Measurements from ENCODE around the gene RTCA. TPM values are rescaled to one million over a fixed set of nuclear protein-coding genes. Genes with fewer than 3 reads are reported as not detected.

The RTCA gene
- total RNA-seq, 1 donor from 2014 or later = 69.7 TPM

DNA sequence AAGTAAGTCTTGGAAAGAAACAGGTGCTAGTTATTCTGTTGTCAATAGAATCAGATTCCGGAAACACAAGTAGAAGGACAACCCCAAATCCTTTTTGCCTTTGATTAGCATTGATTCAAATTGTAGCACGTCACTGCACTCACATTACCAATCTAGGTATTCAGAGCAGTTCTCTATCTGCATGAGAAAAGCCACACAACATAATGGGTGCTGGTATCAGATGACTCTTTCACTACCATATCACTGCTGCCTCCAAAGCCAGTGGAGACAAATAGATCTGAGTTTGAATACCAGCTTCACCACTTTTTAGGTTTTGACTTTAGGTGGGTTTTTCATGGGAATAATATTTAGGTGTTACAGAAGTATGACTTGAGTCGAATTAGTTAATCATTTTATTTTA, 38.9 kb downstream of the RTCA start:
- Histone ChIP-seq H4K20me1 (ENCODE audit: low read depth) (no peaks in the 10 kb centered on the region), H3K36me3 (peaks cover 4% of the 10 kb centered on the region), H3K4me2 (peak overlapping the region; percentile 22), H3K27me3 (no peaks in the 10 kb centered on the region), H3K4me1 (peaks cover 30% of the 10 kb centered on the region), H3K4me3 (no peak overlapping the region), H3F3A (ENCODE audit: low read depth) (peaks cover 24% of the 10 kb centered on the region), H3K9ac (no peak overlapping the region), H3K27ac (no peak overlapping the region), H2AFZ (replicated peaks) (peak overlapping the region; percentile 72), H3K9me3 (ENCODE audit: low read depth) (no peaks in the 10 kb centered on the region), H3K79me2 (ENCODE audit: low read depth) (no peaks in the 10 kb centered on the region)
- Mint-ChIP-seq H3K9me3 (peaks cover 2% of the 10 kb centered on the region), H3K4me1 (no peaks in the 10 kb centered on the region), H3K27ac (no peak overlapping the region), H3K27me3 (ENCODE audit: insufficient read depth, low read depth) (peaks cover 3% of the 10 kb centered on the region), H3K36me3 (no peaks in the 10 kb centered on the region), H3K4me3 (no peak overlapping the region)
- no peak for TF ChIP-seq EZH2 (IDR thresholded peaks at IDR 0.05)
- TF ChIP-seq, protein P1, sequence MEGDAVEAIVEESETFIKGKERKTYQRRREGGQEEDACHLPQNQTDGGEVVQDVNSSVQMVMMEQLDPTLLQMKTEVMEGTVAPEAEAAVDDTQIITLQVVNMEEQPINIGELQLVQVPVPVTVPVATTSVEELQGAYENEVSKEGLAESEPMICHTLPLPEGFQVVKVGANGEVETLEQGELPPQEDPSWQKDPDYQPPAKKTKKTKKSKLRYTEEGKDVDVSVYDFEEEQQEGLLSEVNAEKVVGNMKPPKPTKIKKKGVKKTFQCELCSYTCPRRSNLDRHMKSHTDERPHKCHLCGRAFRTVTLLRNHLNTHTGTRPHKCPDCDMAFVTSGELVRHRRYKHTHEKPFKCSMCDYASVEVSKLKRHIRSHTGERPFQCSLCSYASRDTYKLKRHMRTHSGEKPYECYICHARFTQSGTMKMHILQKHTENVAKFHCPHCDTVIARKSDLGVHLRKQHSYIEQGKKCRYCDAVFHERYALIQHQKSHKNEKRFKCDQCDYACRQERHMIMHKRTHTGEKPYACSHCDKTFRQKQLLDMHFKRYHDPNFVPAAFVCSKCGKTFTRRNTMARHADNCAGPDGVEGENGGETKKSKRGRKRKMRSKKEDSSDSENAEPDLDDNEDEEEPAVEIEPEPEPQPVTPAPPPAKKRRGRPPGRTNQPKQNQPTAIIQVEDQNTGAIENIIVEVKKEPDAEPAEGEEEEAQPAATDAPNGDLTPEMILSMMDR (IDR thresholded peaks at IDR 0.05) = no peak
- no peak for TF ChIP-seq EZH2phosphoT487 (IDR thresholded peaks at IDR 0.05)
- DNase-seq (ENCODE audit: low spot score) = peak; percentile 18

- Histone ChIP-seq H3K9me3 (ENCODE audit: low read depth) (no peaks in the 10 kb centered on the region), H3K4me1 (peaks cover 20% of the 10 kb centered on the region), H3K9ac (no peak overlapping the region), H3K4me2 (no peak overlapping the region), H2AFZ (replicated peaks) (peak overlapping the region; percentile 15), H3K27me3 (no peaks in the 10 kb centered on the region), H4K20me1 (ENCODE audit: low read depth) (no peaks in the 10 kb centered on the region), H3K36me3 (peaks cover 4% of the 10 kb centered on the region), H3K27ac (no peak overlapping the region), H3K4me3 (no peak overlapping the region), H3F3A (ENCODE audit: low read depth) (peaks cover 14% of the 10 kb centered on the region), H3K79me2 (ENCODE audit: low read depth) (no peaks in the 10 kb centered on the region)
- peaks cover 3% of the 10 kb centered on the region for H3K27me3 Mint-ChIP-seq (ENCODE audit: insufficient read depth, low read depth)
- H3K4me3 Mint-ChIP-seq = no peak overlapping the region
- peaks cover 5% of the 10 kb centered on the region for H3K9me3 Mint-ChIP-seq
- H3K27ac Mint-ChIP-seq = no peak overlapping the region
- H3K4me1 Mint-ChIP-seq = no peaks in the 10 kb centered on the region
- no peaks in the 10 kb centered on the region for H3K36me3 Mint-ChIP-seq
- DNase-seq (ENCODE audit: low spot score) = no peak
- TF ChIP-seq EZH2 (IDR thresholded peaks at IDR 0.05) = no peak
- no peak for TF ChIP-seq EZH2phosphoT487 (IDR thresholded peaks at IDR 0.05)
- TF ChIP-seq, protein P1 (IDR thresholded peaks at IDR 0.05) = no peak
Measured at GRCh38 chr1:100305954-100306353, 39.9 kb downstream of the RTCA start.

GRCh38 chr1:100306735-100307313, 40.8 kb downstream of the RTCA start:
- TF ChIP-seq EZH2 (IDR thresholded peaks at IDR 0.05) (no peak), EZH2phosphoT487 (IDR thresholded peaks at IDR 0.05) (no peak)
- TF ChIP-seq, protein P1 (IDR thresholded peaks at IDR 0.05) = no peak
- no peak overlapping the region for H3K4me3 ChIP-seq
- H4K20me1 ChIP-seq (ENCODE audit: low read depth) = no peaks in the 10 kb centered on the region
- H3F3A ChIP-seq (ENCODE audit: low read depth) = peaks cover 5% of the 10 kb centered on the region
- peaks cover 11% of the 10 kb centered on the region for H3K4me1 ChIP-seq
- no peak overlapping the region for H3K4me2 ChIP-seq
- H3K79me2 ChIP-seq (ENCODE audit: low read depth) = no peaks in the 10 kb centered on the region
- no peaks in the 10 kb centered on the region for H3K27me3 ChIP-seq
- no peak overlapping the region for H3K9ac ChIP-seq
- Mint-ChIP-seq H3K4me3 (no peak overlapping the region), H3K36me3 (no peaks in the 10 kb centered on the region), H3K27ac (no peak overlapping the region), H3K4me1 (no peaks in the 10 kb centered on the region), H3K9me3 (peaks cover 5% of the 10 kb centered on the region), H3K27me3 (ENCODE audit: insufficient read depth, low read depth) (peaks cover 3% of the 10 kb centered on the region)
- DNase-seq (ENCODE audit: low spot score) = no peak
- H3K36me3 ChIP-seq = peaks cover 4% of the 10 kb centered on the region
- H2AFZ ChIP-seq (replicated peaks) = no peak overlapping the region
- no peak overlapping the region for H3K27ac ChIP-seq
- no peaks in the 10 kb centered on the region for H3K9me3 ChIP-seq (ENCODE audit: low read depth)

All from neural progenitor cell (in vitro differentiated cells).